Activated CD4-positive, CD25-positive, alpha-beta regulatory T cell (primary cell): ENCODE data around the gene CDC42BPA.
"Not testable (repeated sequence)": the region's sequence is repeated elsewhere in the genome, so short reads cannot be mapped to it uniquely, and the experiment has no call there.

Experiments used
- DNase-seq, 4 experiments: peaks; one replicate each; lab custom pipeline; 2025; lab: John Stamatoyannopoulos, UW

CDC42BPA gene

DNA sequence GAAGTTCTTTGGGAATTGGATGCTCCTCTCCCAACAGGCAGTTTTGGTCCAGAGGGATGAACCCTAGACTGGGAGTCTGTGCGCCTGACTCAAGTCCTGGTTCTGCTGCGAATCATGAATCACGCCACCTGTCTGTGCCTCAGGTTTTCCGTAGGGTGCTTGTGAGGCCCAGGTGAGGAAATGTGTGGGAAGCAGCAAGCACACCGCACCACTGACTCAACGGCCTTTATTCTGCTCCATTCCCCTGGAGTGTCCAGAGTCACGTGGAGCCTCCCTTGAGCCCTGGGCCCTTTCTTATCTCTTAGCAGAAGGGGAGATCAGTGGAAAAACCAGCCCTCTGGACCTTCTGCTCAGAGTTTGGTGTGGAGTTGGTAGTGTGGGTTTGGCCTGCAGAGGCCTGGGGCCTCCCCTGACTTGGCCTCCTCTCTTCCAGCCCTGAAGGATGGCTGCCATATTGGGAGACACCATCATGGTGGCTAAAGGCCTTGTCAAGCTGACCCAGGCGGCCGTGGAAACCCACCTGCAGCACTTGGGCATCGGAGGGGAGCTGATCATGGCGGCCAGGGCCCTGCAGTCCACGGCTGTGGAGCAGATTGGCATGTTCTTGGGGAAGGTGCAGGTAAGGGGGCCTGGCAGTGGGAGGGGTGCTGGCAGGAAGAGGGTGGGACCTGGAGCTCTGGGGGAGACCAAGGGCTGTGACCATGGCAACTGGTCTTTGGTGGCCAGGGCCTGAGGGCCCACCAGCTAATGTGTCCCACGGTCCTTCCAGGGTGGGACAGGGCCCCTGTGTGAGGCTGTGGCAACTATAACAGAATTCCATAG lies 357.1 kb downstream of the CDC42BPA start:
- DNase-seq = no peak

GRCh38 chr1:226960256-226960655 lies 358.0 kb downstream of the CDC42BPA start:
- no peak for DNase-seq

DNA sequence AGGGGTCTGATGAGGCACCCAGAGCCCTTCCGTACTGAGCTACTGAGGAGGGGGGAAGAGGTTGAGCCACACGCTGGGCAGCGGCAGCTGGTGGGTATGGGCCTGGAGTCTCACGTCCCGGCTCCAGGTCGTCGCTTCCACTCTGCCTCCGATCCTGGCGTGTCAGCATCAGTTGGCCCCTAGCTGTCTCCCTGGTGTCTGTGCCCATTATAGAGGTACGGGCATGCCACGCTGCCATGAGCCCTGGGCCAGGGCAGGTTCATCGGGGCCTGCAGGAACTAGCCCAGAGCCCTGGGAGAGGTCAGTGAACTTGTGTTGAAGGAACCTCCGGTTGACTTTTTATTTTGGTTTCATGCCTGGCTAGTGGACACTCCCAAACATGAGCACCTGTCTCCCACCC lies 360.0 kb downstream of the CDC42BPA start:
- no peak for DNase-seq

GRCh38 chr1:226957714-226958113 lies 360.6 kb downstream of the CDC42BPA start:
- DNase-seq = no peak

DNA sequence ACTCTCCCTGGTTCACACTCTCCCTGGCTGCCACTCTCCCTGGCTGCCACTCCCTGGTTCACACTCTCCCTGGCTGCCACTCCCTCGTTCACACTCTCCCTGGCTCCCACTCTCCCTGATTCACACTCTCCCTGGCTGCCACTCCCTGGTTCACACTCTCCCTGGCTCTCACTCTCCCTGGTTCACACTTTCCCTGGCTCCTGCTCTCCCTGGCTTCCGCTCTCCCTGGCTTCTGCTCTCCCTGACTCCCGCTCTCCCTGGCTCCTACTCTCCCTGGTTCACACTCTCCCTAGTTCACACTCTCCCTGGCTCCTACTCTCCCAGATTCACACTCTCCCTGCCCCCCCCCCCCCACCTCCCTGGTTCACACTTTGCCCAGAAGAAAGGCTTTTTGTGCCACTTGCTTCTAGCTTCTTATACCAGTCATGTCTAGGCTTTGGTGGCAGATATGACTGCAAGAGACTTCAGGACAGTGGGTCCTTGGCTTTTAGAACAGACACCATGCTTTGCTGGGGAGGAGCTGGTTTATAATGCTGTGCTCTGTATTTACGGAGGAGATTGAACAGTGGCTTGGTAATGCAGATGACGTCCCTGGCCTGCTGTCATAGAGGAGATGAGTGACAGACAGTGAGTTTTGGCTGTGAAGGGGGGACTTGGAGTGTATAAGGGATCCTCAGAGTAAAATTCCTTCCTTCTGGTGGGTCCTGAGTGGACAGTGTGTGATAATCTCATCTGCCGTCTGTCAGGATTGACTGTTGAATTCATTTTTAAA lies 361.2 kb downstream of the CDC42BPA start:
- no peak for DNase-seq

DNA sequence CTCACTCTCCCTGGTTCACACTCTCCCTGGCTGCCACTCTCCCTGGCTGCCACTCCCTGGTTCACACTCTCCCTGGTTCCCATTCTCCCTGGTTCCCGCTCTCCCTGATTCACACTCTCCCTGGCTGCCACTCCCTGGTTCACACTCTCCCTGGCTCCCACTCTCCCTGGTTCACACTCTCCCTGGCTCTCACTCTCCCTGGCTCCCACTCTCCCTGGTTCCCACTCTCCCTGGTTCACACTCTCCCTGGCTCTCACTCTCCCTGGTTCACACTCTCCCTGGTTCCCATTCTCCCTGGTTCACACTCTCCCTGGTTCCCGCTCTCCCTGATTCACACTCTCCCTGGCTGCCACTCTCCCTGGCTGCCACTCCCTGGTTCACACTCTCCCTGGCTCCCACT lies 362.4 kb downstream of the CDC42BPA start:
- not testable (repeated sequence) for DNase-seq

DNA sequence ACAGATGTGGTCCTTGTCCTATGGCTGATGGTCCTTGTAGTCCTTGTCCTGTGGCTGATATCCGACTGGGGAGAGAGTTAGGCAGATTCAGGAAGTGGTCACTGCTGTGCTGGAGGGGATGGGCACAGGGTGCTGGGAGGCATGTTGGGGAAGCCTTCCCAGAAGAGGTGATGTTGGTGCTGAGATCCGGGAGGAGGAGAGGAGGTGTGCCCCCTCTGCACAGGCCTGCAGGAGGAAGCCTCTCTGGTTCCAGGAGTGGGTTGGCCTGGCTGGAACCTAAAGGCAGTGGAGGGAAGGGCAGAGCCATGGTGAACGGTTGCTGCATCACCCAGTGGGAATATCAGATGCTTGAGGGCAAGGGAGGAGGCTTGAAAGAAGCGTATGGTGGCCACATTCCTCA lies 363.5 kb downstream of the CDC42BPA start:
- DNase-seq = no peak

- no peak for DNase-seq
These were observed 364.0 kb downstream of the CDC42BPA start for GRCh38 chr1:226954337-226954736.

GRCh38 chr1:226953175-226953800 lies 365.0 kb downstream of the CDC42BPA start:
- no peak for DNase-seq

DNA sequence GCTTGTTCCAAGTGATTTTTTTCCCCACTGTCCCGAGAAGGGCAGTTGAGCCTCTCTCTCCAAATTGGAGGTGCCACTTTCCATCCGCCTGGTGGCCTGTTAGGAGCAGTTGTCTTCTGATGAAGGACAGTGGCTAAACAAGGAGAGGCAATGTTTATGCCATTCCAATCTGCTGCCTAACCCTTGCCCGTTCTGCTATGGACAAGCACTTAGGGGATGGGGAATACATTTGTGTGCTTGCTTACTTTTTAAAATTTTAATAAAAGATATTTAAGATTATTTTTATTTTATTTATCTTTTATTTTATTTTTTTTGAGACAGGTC lies 366.2 kb downstream of the CDC42BPA start:
- DNase-seq = no peak

DNA sequence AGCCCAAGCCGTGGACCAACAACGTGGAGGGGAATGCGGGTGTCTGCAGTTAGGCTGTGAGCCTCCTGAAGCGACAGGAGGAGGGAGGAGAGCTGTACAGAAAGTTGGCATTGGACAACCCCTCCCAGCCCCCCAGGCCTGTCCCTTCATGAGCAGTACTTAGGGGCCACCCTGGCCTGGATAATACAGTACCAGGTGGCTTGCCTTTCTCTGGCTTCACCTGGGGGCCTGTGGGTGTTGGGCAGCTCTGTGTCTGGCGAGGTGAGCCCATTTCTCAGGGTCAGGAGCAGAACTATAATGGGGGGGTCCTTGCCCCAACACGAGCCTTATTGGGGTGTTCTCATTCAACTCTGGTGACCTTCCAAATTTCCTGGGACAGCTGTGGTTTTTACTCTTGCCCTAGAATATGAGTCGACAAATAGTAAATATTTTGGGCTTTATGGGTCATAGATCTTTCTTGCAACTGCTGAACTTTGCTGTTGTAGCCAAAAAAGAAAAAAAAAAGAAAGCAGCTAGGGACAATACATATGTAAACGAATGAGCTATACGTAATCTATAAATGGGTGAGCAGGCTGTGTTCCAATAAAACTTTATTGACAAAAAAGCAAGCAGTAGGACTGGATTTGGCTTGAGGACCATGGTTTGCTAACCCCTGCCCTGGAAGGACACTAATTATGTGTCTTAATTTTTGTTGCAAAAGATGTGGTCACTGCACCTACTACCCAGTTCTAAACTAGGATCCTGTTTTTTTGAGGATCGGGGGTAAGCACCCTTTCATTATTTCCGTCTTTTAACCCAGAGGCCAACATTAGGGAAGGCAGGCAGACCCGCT lies 366.8 kb downstream of the CDC42BPA start:
- no peak for DNase-seq

GRCh38 chr1:226950871-226951270 lies 367.4 kb downstream of the CDC42BPA start:
- no peak for DNase-seq

- no peak for DNase-seq
These were observed 368.0 kb downstream of the CDC42BPA start for GRCh38 chr1:226950316-226950715.

DNA sequence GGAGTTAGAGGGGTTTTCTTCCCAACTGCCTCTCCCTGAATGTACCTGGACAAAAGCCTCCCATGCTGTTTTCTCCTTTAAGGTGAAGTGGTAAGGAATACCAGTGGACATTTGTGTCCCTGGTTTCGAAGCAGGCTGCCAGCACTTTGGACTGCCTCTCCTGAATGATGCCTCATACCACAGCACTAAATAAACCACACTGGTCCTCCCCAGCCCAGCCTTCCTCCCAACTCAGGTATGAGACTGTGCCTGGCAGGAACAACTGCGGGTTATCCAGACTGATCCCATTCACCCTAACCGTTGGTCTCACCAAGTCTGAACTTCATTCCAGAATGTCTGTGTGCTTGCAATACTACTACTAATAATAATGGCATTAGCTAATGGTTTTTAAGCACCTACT lies 368.9 kb downstream of the CDC42BPA start:
- no peak for DNase-seq

- DNase-seq = no peak
These were observed 369.3 kb downstream of the CDC42BPA start for GRCh38 chr1:226948996-226949395.

GRCh38 chr1:226948480-226948879 lies 369.8 kb downstream of the CDC42BPA start:
- DNase-seq = no peak

GRCh38 chr1:226948051-226948450 lies 370.2 kb downstream of the CDC42BPA start:
- no peak for DNase-seq

- no peak for DNase-seq
These were observed 371.5 kb downstream of the CDC42BPA start for GRCh38 chr1:226946841-226947240.

- DNase-seq = no peak
These were observed 372.0 kb downstream of the CDC42BPA start for GRCh38 chr1:226946285-226946684.

- DNase-seq = no peak
These were observed 372.4 kb downstream of the CDC42BPA start for GRCh38 chr1:226945858-226946245.

- DNase-seq = no peak
These were observed 373.0 kb downstream of the CDC42BPA start for GRCh38 chr1:226945106-226945857.
